Measurements from ENCODE around the gene OR4E2. TPM values are rescaled to one million over a fixed set of nuclear protein-coding genes. Genes with fewer than 3 reads are reported as not detected.
"Not testable (repeated sequence)": the region's sequence is repeated elsewhere in the genome, so short reads cannot be mapped to it uniquely, and the experiment has no call there.

OR4E2 gene
- total RNA-seq, 1 experiment from 2014 or later: not detected

- no peak for DNase-seq
- H3K27me3 ChIP-seq: no peaks in the 10 kb centered on the region
- no peaks in the 10 kb centered on the region for H3K36me3 ChIP-seq
- H3K4me3 ChIP-seq: no peak overlapping the region
- H3K9me3 ChIP-seq: no peaks in the 10 kb centered on the region
Measured at GRCh38 chr14:21672116-21672515, 18.5 kb downstream of the OR4E2 start.

- Histone ChIP-seq H3K27me3 (no peaks in the 10 kb centered on the region), H3K9me3 (no peaks in the 10 kb centered on the region), H3K4me3 (no peak within 1 kb of the TSS), H3K36me3 (no peaks in the 10 kb centered on the region)
- DNase-seq: no peak
Measured at GRCh38 chr14:21673718-21674117, 20.1 kb downstream of the OR4E2 start, which contains the start of gene OR4E1. Gene OR4E1 (minus strand): TSS chr14:21673818. CDS start chr14:21670935, 2,883 bp downstream.

GRCh38 chr14:21675566-21675965, 21.9 kb downstream of the OR4E2 start:
- Histone ChIP-seq H3K4me3 (no peak overlapping the region), H3K27me3 (no peaks in the 10 kb centered on the region), H3K9me3 (no peaks in the 10 kb centered on the region), H3K36me3 (no peaks in the 10 kb centered on the region)
- no peak for DNase-seq

- Histone ChIP-seq H3K27me3 (no peaks in the 10 kb centered on the region), H3K9me3 (no peaks in the 10 kb centered on the region), H3K4me3 (no peak overlapping the region), H3K36me3 (no peaks in the 10 kb centered on the region)
- DNase-seq: no peak
Measured at GRCh38 chr14:21680072-21680471, 26.4 kb downstream of the OR4E2 start.

GRCh38 chr14:21686468-21686867, 32.8 kb downstream of the OR4E2 start:
- Histone ChIP-seq H3K4me3 (no peak overlapping the region), H3K36me3 (no peaks in the 10 kb centered on the region), H3K27me3 (no peaks in the 10 kb centered on the region), H3K9me3 (no peaks in the 10 kb centered on the region)
- no peak for DNase-seq

GRCh38 chr14:21694425-21694824, 40.8 kb downstream of the OR4E2 start:
- H3K27me3 ChIP-seq: no peaks in the 10 kb centered on the region
- DNase-seq: no peak
- no peaks in the 10 kb centered on the region for H3K9me3 ChIP-seq
- no peaks in the 10 kb centered on the region for H3K36me3 ChIP-seq
- H3K4me3 ChIP-seq: no peak overlapping the region

- DNase-seq, H3K36me3 ChIP-seq, H3K4me3 ChIP-seq, H3K9me3 ChIP-seq, H3K27me3 ChIP-seq: not testable (repeated sequence)
Measured at GRCh38 chr14:21697662-21698061, 44.0 kb downstream of the OR4E2 start.

- H3K27me3 ChIP-seq, H3K36me3 ChIP-seq, H3K4me3 ChIP-seq, DNase-seq, H3K9me3 ChIP-seq: not testable (repeated sequence)
Measured at GRCh38 chr14:21698538-21698937, 44.9 kb downstream of the OR4E2 start.

GRCh38 chr14:21699551-21699950, 45.9 kb downstream of the OR4E2 start:
- Histone ChIP-seq H3K9me3 (no peaks in the 10 kb centered on the region), H3K36me3 (no peaks in the 10 kb centered on the region), H3K4me3 (no peak overlapping the region), H3K27me3 (no peaks in the 10 kb centered on the region)
- DNase-seq: no peak

- Histone ChIP-seq H3K36me3 (no peaks in the 10 kb centered on the region), H3K4me3 (no peak overlapping the region), H3K27me3 (no peaks in the 10 kb centered on the region), H3K9me3 (no peaks in the 10 kb centered on the region)
- DNase-seq: no peak
Measured at GRCh38 chr14:21702316-21702715, 48.7 kb downstream of the OR4E2 start.

GRCh38 chr14:21703357-21704326, 50.0 kb downstream of the OR4E2 start:
- Histone ChIP-seq H3K4me3 (no peak overlapping the region), H3K9me3 (no peaks in the 10 kb centered on the region), H3K27me3 (no peaks in the 10 kb centered on the region), H3K36me3 (no peaks in the 10 kb centered on the region)
- DNase-seq: no peak

- DNase-seq: no peak
- Histone ChIP-seq H3K27me3 (no peaks in the 10 kb centered on the region), H3K36me3 (no peaks in the 10 kb centered on the region), H3K4me3 (no peak overlapping the region), H3K9me3 (no peaks in the 10 kb centered on the region)
Measured at GRCh38 chr14:21704338-21704737, 50.7 kb downstream of the OR4E2 start.

GRCh38 chr14:21711360-21711961, 57.8 kb downstream of the OR4E2 start:
- Histone ChIP-seq H3K36me3 (no peaks in the 10 kb centered on the region), H3K9me3 (no peaks in the 10 kb centered on the region), H3K4me3 (no peak overlapping the region), H3K27me3 (no peaks in the 10 kb centered on the region)
- no peak for DNase-seq

GRCh38 chr14:21712036-21712435, 58.4 kb downstream of the OR4E2 start:
- Histone ChIP-seq H3K36me3 (no peaks in the 10 kb centered on the region), H3K27me3 (no peaks in the 10 kb centered on the region), H3K9me3 (no peaks in the 10 kb centered on the region), H3K4me3 (no peak overlapping the region)
- no peak for DNase-seq

- Histone ChIP-seq H3K9me3 (no peaks in the 10 kb centered on the region), H3K4me3 (no peak overlapping the region), H3K36me3 (no peaks in the 10 kb centered on the region), H3K27me3 (no peaks in the 10 kb centered on the region)
- no peak for DNase-seq
Measured at GRCh38 chr14:21714318-21714929, 60.8 kb downstream of the OR4E2 start.

Measured in MG63 (cell line).